Measurements from ENCODE around the gene CAMK2B.

The CAMK2B gene

GRCh38 chr7:44325201-44325671, at the start of gene CAMK2B:
Gene CAMK2B, minus strand, starts transcription at chr7:44325594. Its CDS starts 173 bp downstream, at chr7:44325421.
- TF ChIP-seq CTCF (conservative IDR thresholded peaks at IDR 0.05; ENCODE audit: low read length) (no peak), EZH2phosphoT487 (IDR thresholded peaks at IDR 0.05; ENCODE audit: borderline replicate concordance) (no peak)
- H2AFZ ChIP-seq (ENCODE audit: low read length), result no peak within 1 kb of the TSS
- no peaks in the 10 kb centered on the region for H3K36me3 ChIP-seq (ENCODE audit: insufficient read depth, low read length)
- H3K9me2 ChIP-seq (replicated peaks; ENCODE audit: low read depth, low read length), result no peaks in the 10 kb centered on the region
- no peak within 1 kb of the TSS for H3K4me3 ChIP-seq (ENCODE audit: low read length, poor library complexity, severe bottlenecking)
- H3K9ac ChIP-seq (ENCODE audit: low read depth, low read length, poor library complexity, severe bottlenecking), result no peak within 1 kb of the TSS
- no peaks in the 10 kb centered on the region for H3K9me3 ChIP-seq (ENCODE audit: insufficient read depth, low read depth, low read length)
- no peak within 1 kb of the TSS for H3K4me2 ChIP-seq (ENCODE audit: low read depth, low read length, poor library complexity, severe bottlenecking)
- no peaks in the 10 kb centered on the region for H4K20me1 ChIP-seq (ENCODE audit: insufficient read depth, low read length, poor library complexity, severe bottlenecking)
- H3K4me1 ChIP-seq (ENCODE audit: insufficient read depth, low read length, poor library complexity, severe bottlenecking), result no peaks in the 10 kb centered on the region
- H3K27me3 ChIP-seq (ENCODE audit: insufficient read depth, low read length, poor library complexity, severe bottlenecking), result no peaks in the 10 kb centered on the region
- H3F3A ChIP-seq (ENCODE audit: low read depth), result no peaks in the 10 kb centered on the region
- H3K79me2 ChIP-seq (ENCODE audit: insufficient read depth, low read length), result no peaks in the 10 kb centered on the region

- Histone ChIP-seq H3K9ac (ENCODE audit: low read depth, low read length, poor library complexity, severe bottlenecking) (no peak overlapping the region), H3K36me3 (ENCODE audit: insufficient read depth, low read length) (no peaks in the 10 kb centered on the region), H4K20me1 (ENCODE audit: insufficient read depth, low read length, poor library complexity, severe bottlenecking) (no peaks in the 10 kb centered on the region), H3K4me2 (ENCODE audit: low read depth, low read length, poor library complexity, severe bottlenecking) (no peak overlapping the region), H2AFZ (ENCODE audit: low read length) (no peak overlapping the region), H3K9me3 (ENCODE audit: insufficient read depth, low read depth, low read length) (no peaks in the 10 kb centered on the region), H3K27me3 (ENCODE audit: insufficient read depth, low read length, poor library complexity, severe bottlenecking) (no peaks in the 10 kb centered on the region), H3K4me3 (ENCODE audit: low read length, poor library complexity, severe bottlenecking) (no peak overlapping the region), H3K9me2 (replicated peaks; ENCODE audit: low read depth, low read length) (no peaks in the 10 kb centered on the region), H3K79me2 (ENCODE audit: insufficient read depth, low read length) (no peaks in the 10 kb centered on the region), H3K4me1 (ENCODE audit: insufficient read depth, low read length, poor library complexity, severe bottlenecking) (no peaks in the 10 kb centered on the region), H3F3A (ENCODE audit: low read depth) (no peaks in the 10 kb centered on the region)
- TF ChIP-seq CTCF (conservative IDR thresholded peaks at IDR 0.05; ENCODE audit: low read length) (no peak), EZH2phosphoT487 (IDR thresholded peaks at IDR 0.05; ENCODE audit: borderline replicate concordance) (no peak)
These were observed 48.8 kb upstream of the CAMK2B start for GRCh38 chr7:44374007-44374763.

- Histone ChIP-seq H4K20me1 (ENCODE audit: insufficient read depth, low read length, poor library complexity, severe bottlenecking) (no peaks in the 10 kb centered on the region), H3F3A (ENCODE audit: low read depth) (no peaks in the 10 kb centered on the region), H3K9me2 (replicated peaks; ENCODE audit: low read depth, low read length) (no peaks in the 10 kb centered on the region), H3K4me3 (ENCODE audit: low read length, poor library complexity, severe bottlenecking) (no peak overlapping the region), H3K4me1 (ENCODE audit: insufficient read depth, low read length, poor library complexity, severe bottlenecking) (no peaks in the 10 kb centered on the region), H2AFZ (ENCODE audit: low read length) (no peak overlapping the region), H3K9ac (ENCODE audit: low read depth, low read length, poor library complexity, severe bottlenecking) (no peak overlapping the region), H3K79me2 (ENCODE audit: insufficient read depth, low read length) (no peaks in the 10 kb centered on the region), H3K27me3 (ENCODE audit: insufficient read depth, low read length, poor library complexity, severe bottlenecking) (no peaks in the 10 kb centered on the region), H3K9me3 (ENCODE audit: insufficient read depth, low read depth, low read length) (no peaks in the 10 kb centered on the region), H3K4me2 (ENCODE audit: low read depth, low read length, poor library complexity, severe bottlenecking) (no peak overlapping the region), H3K36me3 (ENCODE audit: insufficient read depth, low read length) (no peaks in the 10 kb centered on the region)
- TF ChIP-seq EZH2phosphoT487 (IDR thresholded peaks at IDR 0.05; ENCODE audit: borderline replicate concordance) (no peak), CTCF (conservative IDR thresholded peaks at IDR 0.05; ENCODE audit: low read length) (no peak)
These were observed 48.0 kb upstream of the CAMK2B start for GRCh38 chr7:44373418-44373740.

Data from Loucy (cell line).